Parathyroid adenoma (tissue), 2 donors: Measurements from ENCODE around the gene EFCAB7.
"Not testable (repeated sequence)": the region's sequence is repeated elsewhere in the genome, so short reads cannot be mapped to it uniquely, and the experiment has no call there.

Experiments used
- H2AFZ ChIP-seq: fragments of 300-600 bp; sonication (generic); one replicate; pipeline ENCODE4 v1.7.0; 2017; ENCODE audit warnings: antibody characterized with exemption, mild to moderate bottlenecking
- H3K27ac ChIP-seq: fragments of 300-600 bp; sonication (generic); one replicate; pipeline ENCODE4 v1.7.0; 2017
- H3K27me3 ChIP-seq: fragments of 300-600 bp; sonication (generic); one replicate; pipeline ENCODE4 v1.7.0; 2017; ENCODE audit warnings: low read length; ENCODE audit not compliant: control insufficient read depth, insufficient read depth
- H3K36me3 ChIP-seq: fragments of 300-600 bp; sonication (generic); one replicate; pipeline ENCODE4 v1.7.0; 2017; ENCODE audit warnings: low read length; ENCODE audit not compliant: control insufficient read depth, insufficient read depth
- H3K4me1 ChIP-seq: fragments of 300-600 bp; sonication (generic); one replicate; pipeline ENCODE4 v1.7.0; 2017; ENCODE audit warnings: control low read depth
- H3K4me2 ChIP-seq: fragments of 300-600 bp; sonication (generic); one replicate; pipeline ENCODE4 v1.7.0; 2017; ENCODE audit warnings: low read length
- H3K4me3 ChIP-seq: fragments of 300-600 bp; sonication (generic); one replicate; pipeline ENCODE4 v1.7.0; 2017; ENCODE audit warnings: low read depth, low read length
- H3K79me2 ChIP-seq: fragments of 300-600 bp; sonication (generic); one replicate; pipeline ENCODE4 v1.7.0; 2017; ENCODE audit warnings: control low read depth
- H3K9ac ChIP-seq: fragments of 300-600 bp; sonication (generic); one replicate; pipeline ENCODE4 v1.7.0; 2017; ENCODE audit warnings: mild to moderate bottlenecking
- H3K9me3 ChIP-seq: fragments of 300-600 bp; sonication (generic); one replicate; pipeline ENCODE4 v1.7.0; 2017; ENCODE audit warnings: low read length; ENCODE audit not compliant: control insufficient read depth
- CTCF ChIP-seq: fragments of 300-600 bp; sonication (generic); IDR thresholded peaks from one replicate; pipeline ENCODE4 v1.7.0; 2017; ENCODE audit warnings: antibody characterized with exemption, mild to moderate bottlenecking
- donor health status: primary hyperparathyroidism.

Gene EFCAB7

GRCh38 chr1:63569640-63570316 is 46.5 kb downstream of the EFCAB7 start:
- no peaks in the 10 kb centered on the region for H3K36me3 ChIP-seq
- no peak overlapping the region for H3K9ac ChIP-seq
- H3K4me3 ChIP-seq: no peak overlapping the region
- no peaks in the 10 kb centered on the region for H3K9me3 ChIP-seq
- no peak overlapping the region for H3K27ac ChIP-seq
- H3K4me2 ChIP-seq: no peak overlapping the region
- H2AFZ ChIP-seq: no peak overlapping the region
- no peak for TF ChIP-seq CTCF
- no peaks in the 10 kb centered on the region for H3K79me2 ChIP-seq
- H3K27me3 ChIP-seq: no peaks in the 10 kb centered on the region
- H3K4me1 ChIP-seq: no peaks in the 10 kb centered on the region

GRCh38 chr1:63572686-63573085 is 49.4 kb downstream of the EFCAB7 start:
- H3K4me2 ChIP-seq, H3K4me3 ChIP-seq, H3K79me2 ChIP-seq, H3K4me1 ChIP-seq, H3K9ac ChIP-seq, H3K9me3 ChIP-seq, H3K36me3 ChIP-seq, H3K27ac ChIP-seq, H3K27me3 ChIP-seq, H2AFZ ChIP-seq: not testable (repeated sequence)

GRCh38 chr1:63574203-63574796 is 51.0 kb downstream of the EFCAB7 start:
- not testable (repeated sequence) for H3K4me1 ChIP-seq

GRCh38 chr1:63575340-63575826 is 52.1 kb downstream of the EFCAB7 start:
- Histone ChIP-seq H3K79me2 (no peaks in the 10 kb centered on the region), H3K4me2 (no peak overlapping the region), H3K36me3 (no peaks in the 10 kb centered on the region), H3K9ac (no peak overlapping the region), H3K27ac (no peak overlapping the region), H3K4me1 (no peaks in the 10 kb centered on the region), H3K27me3 (no peaks in the 10 kb centered on the region), H2AFZ (no peak overlapping the region), H3K9me3 (no peaks in the 10 kb centered on the region), H3K4me3 (no peak overlapping the region)
- peak; percentile 68 for TF ChIP-seq CTCF

More at GRCh38 chr1:63574203-63574796, 51.0 kb downstream of the EFCAB7 start:
- H3K4me3 ChIP-seq, H3K79me2 ChIP-seq, H3K4me2 ChIP-seq, H3K9me3 ChIP-seq, H3K27ac ChIP-seq, H3K9ac ChIP-seq, H3K36me3 ChIP-seq, H3K27me3 ChIP-seq, H2AFZ ChIP-seq: not testable (repeated sequence)

GRCh38 chr1:63586326-63586725 is 63.0 kb downstream of the EFCAB7 start:
- H3K27ac ChIP-seq, H2AFZ ChIP-seq, H3K79me2 ChIP-seq, H3K4me3 ChIP-seq, H3K27me3 ChIP-seq, H3K36me3 ChIP-seq, H3K9ac ChIP-seq, H3K9me3 ChIP-seq, H3K4me1 ChIP-seq, H3K4me2 ChIP-seq: not testable (repeated sequence)

- Histone ChIP-seq H3K4me1 (no peaks in the 10 kb centered on the region), H3K27ac (no peak overlapping the region), H3K9ac (no peak overlapping the region), H3K9me3 (no peaks in the 10 kb centered on the region), H3K79me2 (no peaks in the 10 kb centered on the region), H3K4me3 (no peak overlapping the region), H3K4me2 (no peak overlapping the region), H3K36me3 (no peaks in the 10 kb centered on the region), H2AFZ (no peak overlapping the region), H3K27me3 (no peaks in the 10 kb centered on the region)
- no peak for TF ChIP-seq CTCF
Measured at GRCh38 chr1:63590166-63590560, 66.8 kb downstream of the EFCAB7 start.
